HEK293T (cell line): Measurements from ENCODE around the gene NIP7.

Experiments used
- CTCF ChIA-PET: fragments of 350-600 bp; formaldehyde crosslinking; extraction: SDS; loops from one replicate; lab custom pipeline; 2021; ENCODE audit warnings: antibody characterized with exemption, inconsistent platforms; lab: Yijun Ruan, JAX
- POLR2A ChIA-PET: fragments of 350-600 bp; formaldehyde crosslinking; extraction: SDS; loops from one replicate; lab custom pipeline; 2020; ENCODE audit warnings: antibody characterized with exemption, inconsistent platforms; lab: Yijun Ruan, JAX
- DNase-seq: peaks from one replicate; pipeline ENCODE4 v3.0.0; 2012; ENCODE audit warnings: mixed read lengths; ENCODE audit errors: extremely low spot score
- ARNT ChIP-seq: fragments of 450-650 bp; IDR thresholded peaks from 2 replicates; pipeline ENCODE4 v1.6.1; 2017; ENCODE audit warnings: mild to moderate bottlenecking
- BHLHE40 ChIP-seq: fragments of 450-650 bp; IDR thresholded peaks from 2 replicates; pipeline ENCODE4 v1.6.1; 2016; ENCODE audit warnings: mild to moderate bottlenecking, moderate library complexity, borderline replicate concordance
- CTBP1 ChIP-seq: fragments of 450-650 bp; IDR thresholded peaks from 2 replicates; pipeline ENCODE4 v1.6.1; 2016; ENCODE audit warnings: borderline replicate concordance
- ELF4 ChIP-seq: fragments of 450-650 bp; IDR thresholded peaks from 2 replicates; pipeline ENCODE4 v1.6.1; 2017; ENCODE audit warnings: antibody characterized with exemption
- FOXA1 ChIP-seq: fragments of 450-650 bp; IDR thresholded peaks from 2 replicates; pipeline ENCODE4 v1.6.1; 2016; ENCODE audit warnings: mild to moderate bottlenecking
- FOXK2 ChIP-seq: fragments of 450-650 bp; IDR thresholded peaks from 2 replicates; pipeline ENCODE4 v1.6.1; 2016; ENCODE audit warnings: mild to moderate bottlenecking
- FOXM1 ChIP-seq: fragments of 450-650 bp; IDR thresholded peaks from 2 replicates; pipeline ENCODE4 v1.6.1; 2017; ENCODE audit warnings: mild to moderate bottlenecking, borderline replicate concordance
- HDGF ChIP-seq: fragments of 450-650 bp; IDR thresholded peaks from 2 replicates; pipeline ENCODE4 v1.6.1; 2017; ENCODE audit warnings: antibody characterized with exemption, borderline replicate concordance
- L3MBTL2 ChIP-seq: fragments of 450-650 bp; conservative IDR thresholded peaks from 2 replicates; pipeline ENCODE4 v1.6.1; 2016; ENCODE audit warnings: mild to moderate bottlenecking
- LEF1 ChIP-seq: fragments of 450-650 bp; IDR thresholded peaks from 2 replicates; pipeline ENCODE4 v1.6.1; 2017; ENCODE audit warnings: mild to moderate bottlenecking, borderline replicate concordance
- NFRKB ChIP-seq: fragments of 450-650 bp; IDR thresholded peaks from 2 replicates; pipeline ENCODE4 v1.6.1; 2016; ENCODE audit warnings: mild to moderate bottlenecking, moderate library complexity
- SP1 ChIP-seq: fragments of 450-650 bp; IDR thresholded peaks from 2 replicates; pipeline ENCODE4 v1.6.1; 2017
- SUZ12 ChIP-seq: fragments of 450-650 bp; IDR thresholded peaks from 2 replicates; pipeline ENCODE4 v1.6.1; 2016; ENCODE audit warnings: mild to moderate bottlenecking
- TARDBP ChIP-seq: fragments of 450-650 bp; IDR thresholded peaks from 2 replicates; pipeline ENCODE4 v1.6.1; 2016
- ZNF384 ChIP-seq: fragments of 450-650 bp; IDR thresholded peaks from 2 replicates; pipeline ENCODE4 v1.6.1; 2016
- TF ChIP-seq, protein P1 (sequence below): fragments of 450-650 bp; IDR thresholded peaks from 2 replicates; pipeline ENCODE4 v1.6.1; 2016

NIP7 gene

DNA sequence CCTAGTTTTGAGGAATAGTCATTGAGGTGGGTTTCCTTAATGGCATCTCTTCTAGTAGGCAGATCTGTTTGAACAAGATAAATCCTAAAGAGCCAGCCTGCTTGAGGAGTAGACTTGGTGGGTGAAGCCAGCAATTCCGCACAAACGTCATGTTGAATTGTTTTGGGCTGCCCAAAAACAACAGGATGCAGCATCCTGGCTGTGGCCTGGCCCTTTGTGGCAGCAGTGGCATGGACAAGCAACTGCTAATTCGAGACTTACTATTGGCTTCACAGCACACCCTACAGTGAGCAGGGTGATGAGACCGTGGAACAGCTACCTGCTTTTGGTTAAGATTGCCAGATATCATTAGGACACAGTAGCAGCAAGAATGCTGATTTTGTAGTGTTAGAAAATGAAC lies 37.7 kb upstream of the NIP7 start:
- TF ChIP-seq FOXK2: no peak
- TF ChIP-seq HDGF: no peak
- TF ChIP-seq CTBP1: no peak
- TF ChIP-seq SUZ12: no peak
- no peak for TF ChIP-seq FOXA1
- no peak for TF ChIP-seq ELF4
- TF ChIP-seq NFRKB: no peak
- TF ChIP-seq FOXM1: no peak
- TF ChIP-seq ARNT: no peak
- no peak for TF ChIP-seq TARDBP
- TF ChIP-seq, protein P1, sequence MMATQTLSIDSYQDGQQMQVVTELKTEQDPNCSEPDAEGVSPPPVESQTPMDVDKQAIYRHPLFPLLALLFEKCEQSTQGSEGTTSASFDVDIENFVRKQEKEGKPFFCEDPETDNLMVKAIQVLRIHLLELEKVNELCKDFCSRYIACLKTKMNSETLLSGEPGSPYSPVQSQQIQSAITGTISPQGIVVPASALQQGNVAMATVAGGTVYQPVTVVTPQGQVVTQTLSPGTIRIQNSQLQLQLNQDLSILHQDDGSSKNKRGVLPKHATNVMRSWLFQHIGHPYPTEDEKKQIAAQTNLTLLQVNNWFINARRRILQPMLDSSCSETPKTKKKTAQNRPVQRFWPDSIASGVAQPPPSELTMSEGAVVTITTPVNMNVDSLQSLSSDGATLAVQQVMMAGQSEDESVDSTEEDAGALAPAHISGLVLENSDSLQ: no peak
- no peak for TF ChIP-seq BHLHE40
- no peak for TF ChIP-seq LEF1
- TF ChIP-seq L3MBTL2: no peak
- POLR2A ChIA-PET: no interaction called here
- CTCF ChIA-PET: interaction anchor here (0.7 kb wide), 1 partner anchor 112 kb away, joined by 3 read pairs; no protein-coding TSS in a partner anchor

DNA sequence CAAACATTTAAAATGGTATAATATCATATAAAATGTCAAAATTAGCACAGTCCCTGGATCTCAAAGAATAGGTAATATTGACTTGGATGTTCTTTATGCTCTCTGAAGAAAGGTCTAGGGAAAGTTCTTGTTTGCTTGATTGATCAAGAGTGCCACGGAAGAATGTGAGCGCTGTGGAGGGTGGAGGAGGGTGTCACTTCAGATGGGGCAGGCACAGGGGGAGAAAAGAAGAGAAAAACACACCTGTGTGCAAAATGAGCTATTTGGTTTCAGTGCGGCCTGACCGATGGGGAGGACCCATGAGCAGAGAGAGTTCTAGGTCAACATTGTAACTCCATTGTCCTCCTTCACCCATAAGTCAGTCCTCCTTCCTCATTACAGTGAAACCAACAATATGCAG lies 37.3 kb upstream of the NIP7 start:
- TF ChIP-seq TARDBP (no peak), ELF4 (no peak), LEF1 (no peak), SP1 (no peak), ZNF384 (no peak), HDGF (no peak), FOXA1 (no peak), NFRKB (no peak)
- POLR2A ChIA-PET: no interaction called here
- CTCF ChIA-PET: no interaction called here
- no peak for DNase-seq

More for the DNA sequence above, 37.7 kb upstream of the NIP7 start:
- DNase-seq: no peak

DNA sequence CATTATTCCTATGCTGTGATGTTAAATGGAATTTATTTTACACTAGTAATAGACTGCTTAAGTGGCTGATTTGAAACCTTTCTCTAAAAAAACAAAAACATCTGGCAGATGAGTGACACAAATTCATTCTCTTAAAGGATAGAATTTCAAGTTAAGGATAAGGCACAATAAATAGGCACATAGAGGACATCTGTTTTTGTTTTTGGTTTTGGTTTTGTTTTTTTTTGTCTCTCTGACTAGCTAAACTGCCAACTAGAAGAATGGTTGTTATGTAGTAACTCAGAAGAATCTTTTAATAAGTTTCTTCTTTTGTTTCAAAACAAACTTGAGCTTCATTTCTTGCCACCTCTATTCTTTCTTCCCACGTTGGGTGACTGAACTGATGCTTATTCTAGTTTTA lies 33.5 kb upstream of the NIP7 start:
- TF ChIP-seq, protein P1: no peak
- TF ChIP-seq FOXA1: no peak
- TF ChIP-seq FOXM1: no peak
- no peak for TF ChIP-seq L3MBTL2
- no peak for TF ChIP-seq TARDBP
- TF ChIP-seq CTBP1: no peak

DNA sequence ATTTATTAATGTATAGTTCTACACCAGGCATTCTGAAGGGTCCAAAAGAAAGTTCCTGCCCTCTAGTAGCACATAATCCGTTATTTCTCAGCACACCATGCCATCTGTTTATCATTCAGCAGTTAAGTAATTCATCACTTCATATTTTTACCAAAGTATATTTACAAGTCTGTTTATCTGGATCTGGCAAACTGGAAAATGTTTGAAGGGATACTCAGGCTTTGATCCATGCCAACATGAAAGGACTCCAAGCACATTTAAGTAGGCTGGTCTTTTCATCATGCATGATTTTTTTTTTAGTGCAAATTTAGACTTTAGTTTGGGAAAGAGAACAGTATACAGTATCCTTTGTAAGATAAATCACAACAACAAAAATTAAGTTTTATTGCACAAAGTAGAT lies 32.5 kb upstream of the NIP7 start:
- TF ChIP-seq LEF1 (no peak), ELF4 (no peak), ZNF384 (no peak), NFRKB (no peak), CTBP1 (no peak), FOXK2 (no peak), BHLHE40 (no peak), SP1 (no peak), FOXM1 (no peak), ARNT (no peak)
- TF ChIP-seq, protein P1: no peak
- CTCF ChIA-PET: no interaction called here
- DNase-seq: no peak
- POLR2A ChIA-PET: no interaction called here

More for the DNA sequence above, 33.5 kb upstream of the NIP7 start:
- ChIA-PET POLR2A (no interaction called here), CTCF (no interaction called here)
- DNase-seq: no peak

DNA sequence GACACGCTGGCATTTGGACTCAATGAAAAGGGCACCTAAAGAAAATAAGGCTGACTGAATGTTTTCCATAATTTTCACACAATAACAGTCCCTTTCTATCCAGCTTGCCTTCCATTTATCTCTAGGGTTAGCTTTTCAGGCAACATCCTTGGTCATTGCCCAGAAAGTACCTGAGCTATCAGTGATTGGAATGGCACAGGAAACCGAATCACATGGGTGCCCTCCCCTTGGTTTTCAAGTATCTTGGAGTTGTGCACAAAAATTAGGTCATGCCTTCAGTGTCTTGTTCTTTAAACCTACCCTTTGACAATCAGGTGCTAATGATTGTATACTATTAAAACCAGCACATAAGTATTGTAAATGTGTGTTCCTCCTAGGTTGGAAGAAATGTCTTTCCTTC lies 31.7 kb upstream of the NIP7 start:
- CTCF ChIA-PET: no interaction called here
- POLR2A ChIA-PET: no interaction called here
- DNase-seq: no peak
- no peak for TF ChIP-seq NFRKB
- TF ChIP-seq, protein P1: no peak
- no peak for TF ChIP-seq FOXK2
- TF ChIP-seq SUZ12: no peak
- TF ChIP-seq BHLHE40: no peak
- no peak for TF ChIP-seq SP1
- no peak for TF ChIP-seq HDGF
- no peak for TF ChIP-seq FOXM1
- no peak for TF ChIP-seq TARDBP
- no peak for TF ChIP-seq FOXA1
- no peak for TF ChIP-seq ARNT
- no peak for TF ChIP-seq CTBP1
- no peak for TF ChIP-seq L3MBTL2

DNA sequence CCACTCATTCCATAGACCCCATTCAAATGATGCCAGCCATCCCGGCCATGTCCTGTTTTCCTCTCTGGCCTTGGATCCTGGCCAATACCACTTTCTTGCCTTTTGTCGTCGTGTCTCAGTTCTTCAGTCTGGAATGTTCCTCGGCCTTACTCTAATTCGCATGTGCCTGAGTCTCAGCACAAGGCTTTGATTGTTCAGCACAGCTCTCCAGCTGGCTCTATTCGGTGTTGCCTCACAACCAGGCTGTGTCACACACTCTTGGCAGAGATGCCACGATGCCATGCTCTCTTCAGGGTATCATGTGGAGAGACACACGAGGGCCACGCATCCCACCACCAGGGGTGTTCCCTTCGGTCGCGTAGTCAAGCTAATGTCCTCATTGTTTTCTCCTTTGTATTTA lies 30.3 kb upstream of the NIP7 start:
- POLR2A ChIA-PET: no interaction called here
- CTCF ChIA-PET: no interaction called here

More for the DNA sequence above, 30.3 kb upstream of the NIP7 start:
- TF ChIP-seq, protein P1: no peak
- no peak for TF ChIP-seq CTBP1
- no peak for TF ChIP-seq FOXA1
- DNase-seq: no peak
